Spinal cord (tissue), 10 donors: Measurements from ENCODE around the gene TCAP. TPM values are rescaled to one million over a fixed set of nuclear protein-coding genes. Genes with fewer than 3 reads are reported as not detected.

Experiments used
- DNase-seq, 6 donors: peaks; one replicate each; pipeline versions ENCODE4 v3.0.0 to v3.0.0-alpha.2; 2013 to 2015; ENCODE audit warnings: low spot score in 6 of 6, low read depth in 4 of 6
- H3K27ac ChIP-seq: one replicate; pipeline ENCODE4 v1.5.1; 2013; ENCODE audit warnings: low read depth, low read length, control low read depth
- H3K27me3 ChIP-seq: one replicate; pipeline ENCODE4 v1.6.1; 2013; ENCODE audit warnings: low read length; ENCODE audit not compliant: control insufficient read depth, insufficient read depth
- H3K36me3 ChIP-seq: one replicate; pipeline ENCODE4 v1.6.1; 2013; ENCODE audit warnings: low read length; ENCODE audit not compliant: control insufficient read depth, insufficient read depth
- H3K4me1 ChIP-seq: one replicate; pipeline ENCODE4 v1.6.1; 2013; ENCODE audit warnings: low read length; ENCODE audit not compliant: control insufficient read depth, insufficient read depth
- H3K4me3 ChIP-seq: one replicate; pipeline ENCODE4 v1.5.1; 2013; ENCODE audit warnings: low read depth, low read length, control low read depth
- H3K9me3 ChIP-seq: one replicate; pipeline ENCODE4 v1.6.1; 2013; ENCODE audit warnings: low read length; ENCODE audit not compliant: control insufficient read depth, insufficient read depth
- WGBS: methylation state at CpG from one replicate; pipeline ENCODE4 v1.1.5; 2013; ENCODE audit warnings: missing lambda C conversion rate; ENCODE audit not compliant: insufficient coverage; 5-methylcytosine and 5-hydroxymethylcytosine counted together
- polyA plus RNA-seq, 2 donors: library from polyadenylated mRNA; unstranded; fragments of 120-200 nt; gene quantifications; one replicate each; pipeline ENCODE4 v1.2.1, GENCODE V29; 2013; ENCODE audit not compliant: insufficient read length in 2 of 2
- total RNA-seq, 2 donors: library from RNA; depleted of rRNA in 1 of 2; stranded (reverse); fragments of 120-200 nt in 1 of 2; fragments of >200 nt in 1 of 2; gene quantifications; one replicate each; pipeline versions ENCODE4 v1.2.3 to v1.2.4, GENCODE V29; 2013 to 2014
- donor health status: healthy.

TCAP gene
- total and polyA plus RNA-seq, 4 donors, result 0.30 to 6.0 (median 3.3) TPM

DNA sequence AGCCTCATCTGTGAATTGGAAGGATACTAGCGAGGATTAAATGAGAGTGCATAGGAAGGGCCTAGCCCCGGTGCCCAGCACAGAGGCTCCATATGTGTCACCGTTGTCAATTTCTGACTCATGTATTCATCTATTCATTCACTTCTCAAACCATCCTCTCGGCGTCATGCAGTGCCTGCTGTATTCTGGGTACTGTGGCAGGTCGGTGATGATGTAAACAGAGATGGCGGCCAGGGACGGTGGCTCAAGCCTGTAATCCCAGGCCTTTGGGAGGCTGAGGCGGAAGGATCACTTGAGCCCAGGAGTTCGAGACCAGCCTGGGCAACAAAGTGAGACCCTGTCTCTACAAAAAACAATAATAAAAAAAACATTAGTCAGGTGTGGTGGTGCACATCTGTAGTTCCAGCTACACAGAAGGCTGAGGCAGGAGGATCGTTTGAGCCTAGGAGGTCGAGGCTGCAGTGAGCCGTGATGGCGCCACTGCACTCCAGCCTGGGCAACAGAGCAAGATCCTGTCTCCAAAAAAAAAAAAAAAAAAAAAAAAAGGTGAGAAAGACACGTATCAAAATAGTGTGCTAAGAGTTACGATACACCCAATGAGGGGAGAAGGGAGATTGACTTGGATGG lies 42.7 kb upstream of the TCAP start:
- Histone ChIP-seq H3K4me3 (no peak overlapping the region), H3K4me1 (peaks cover 59% of the 10 kb centered on the region)
- 71% methylated on average over 6 of the region's 16 CpGs for WGBS

DNA sequence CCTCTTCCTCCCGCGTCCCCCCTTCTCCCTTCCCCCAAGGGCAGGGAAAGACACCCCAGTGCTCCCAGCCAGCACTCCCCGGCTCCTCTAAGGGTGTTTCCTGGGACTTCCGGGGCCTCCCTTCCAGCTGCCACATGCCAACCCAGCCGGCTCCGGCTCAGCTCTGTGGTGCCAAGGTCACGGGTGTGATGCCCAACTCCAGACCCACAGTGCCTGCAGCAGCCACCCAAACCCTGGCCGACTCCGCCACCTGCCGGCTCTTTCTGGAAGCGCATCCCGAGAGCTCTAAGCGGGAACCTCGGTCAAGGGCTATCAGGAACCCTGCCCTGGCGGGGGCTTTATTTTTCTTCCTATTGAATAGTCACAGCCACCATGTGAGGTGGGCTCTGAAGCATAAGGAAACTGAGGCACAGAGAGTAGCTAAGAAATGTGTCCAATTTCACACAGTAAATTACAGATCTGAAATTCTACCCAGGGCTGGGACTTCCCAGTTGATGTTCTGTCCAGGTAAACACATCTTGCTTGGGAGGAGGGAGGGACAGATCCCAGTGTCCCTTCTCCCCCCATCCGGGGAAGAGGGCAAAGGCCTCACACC lies 41.7 kb upstream of the TCAP start:
- H3K4me1 ChIP-seq, result peaks cover 64% of the 10 kb centered on the region
- peak in 4 of 6 donors; percentile 64 to 92 (median 79) for DNase-seq
- no peak overlapping the region for H3K4me3 ChIP-seq
- no peak overlapping the region for H3K27ac ChIP-seq
- WGBS, result 6% methylated on average over 7 of the region's 16 CpGs
- no peaks in the 10 kb centered on the region for H3K36me3 ChIP-seq
- H3K27me3 ChIP-seq, result peaks cover 32% of the 10 kb centered on the region
- H3K9me3 ChIP-seq, result no peaks in the 10 kb centered on the region

More for the DNA sequence above, 42.7 kb upstream of the TCAP start:
- H3K27me3 ChIP-seq, result peaks cover 25% of the 10 kb centered on the region
- H3K36me3 ChIP-seq, result no peaks in the 10 kb centered on the region
- H3K9me3 ChIP-seq, result no peaks in the 10 kb centered on the region
- no peak overlapping the region for H3K27ac ChIP-seq
- DNase-seq, result no peak

DNA sequence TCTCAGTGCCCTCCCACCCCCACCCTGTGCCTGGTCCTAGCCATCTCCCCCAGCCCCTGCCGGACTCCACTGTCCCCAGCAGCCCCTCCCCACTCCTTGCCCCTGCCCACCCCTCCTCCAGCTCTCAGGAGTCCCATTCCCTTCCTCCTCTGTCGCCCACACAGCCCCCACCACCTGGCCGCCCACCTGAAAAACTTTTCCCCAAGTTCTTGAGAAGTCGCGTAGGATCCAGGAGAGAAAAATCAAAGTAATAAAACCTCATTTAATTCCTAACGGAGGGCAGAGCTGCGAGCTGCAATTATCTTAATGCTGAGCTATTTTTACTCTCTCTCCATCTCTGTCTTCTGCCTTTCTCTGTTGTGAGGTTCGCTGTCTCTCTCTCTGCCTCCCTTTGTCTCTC lies 40.8 kb upstream of the TCAP start:
- 56% methylated on average over 7 of the region's 8 CpGs for WGBS
- Histone ChIP-seq H3K27ac (no peak overlapping the region), H3K4me1 (peaks cover 64% of the 10 kb centered on the region), H3K27me3 (peaks cover 32% of the 10 kb centered on the region), H3K4me3 (no peak overlapping the region), H3K36me3 (no peaks in the 10 kb centered on the region), H3K9me3 (no peaks in the 10 kb centered on the region)
- no peak for DNase-seq

DNA sequence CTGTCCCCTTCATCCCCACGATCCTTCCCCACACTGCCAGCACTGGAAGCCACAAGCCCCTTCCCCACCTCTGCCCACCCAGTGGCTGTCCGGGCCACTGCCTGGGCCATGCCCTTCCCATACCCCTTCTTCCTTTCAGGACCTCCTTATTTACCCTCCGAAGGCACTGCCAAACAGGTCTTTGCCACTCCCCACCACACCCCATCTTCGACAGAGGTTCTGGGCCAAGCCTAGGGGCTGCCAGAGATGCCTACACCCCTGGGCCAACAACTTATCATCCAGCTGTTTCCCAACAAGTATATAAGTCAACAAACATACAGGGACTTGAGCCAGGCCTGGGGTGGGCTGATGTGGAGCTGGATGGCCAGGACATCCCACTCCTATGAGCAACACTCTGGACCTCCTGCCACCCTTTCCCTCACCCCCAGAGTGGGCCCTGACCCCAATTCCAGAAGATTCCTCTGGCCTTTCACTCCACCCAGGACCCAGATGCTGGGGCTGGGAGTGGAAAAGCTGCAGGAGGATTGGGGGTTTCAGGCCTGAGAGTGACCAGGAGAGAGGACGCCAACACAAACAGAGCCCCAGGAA lies 39.9 kb upstream of the TCAP start:
- Histone ChIP-seq H3K4me3 (no peak overlapping the region), H3K4me1 (peaks cover 69% of the 10 kb centered on the region), H3K9me3 (no peaks in the 10 kb centered on the region), H3K36me3 (peaks cover 4% of the 10 kb centered on the region), H3K27me3 (peaks cover 32% of the 10 kb centered on the region), H3K27ac (no peak overlapping the region)
- DNase-seq, result peak in 1 of 6 donors; percentile 65
- WGBS, result 67% methylated on average over 3 of the region's 5 CpGs

DNA sequence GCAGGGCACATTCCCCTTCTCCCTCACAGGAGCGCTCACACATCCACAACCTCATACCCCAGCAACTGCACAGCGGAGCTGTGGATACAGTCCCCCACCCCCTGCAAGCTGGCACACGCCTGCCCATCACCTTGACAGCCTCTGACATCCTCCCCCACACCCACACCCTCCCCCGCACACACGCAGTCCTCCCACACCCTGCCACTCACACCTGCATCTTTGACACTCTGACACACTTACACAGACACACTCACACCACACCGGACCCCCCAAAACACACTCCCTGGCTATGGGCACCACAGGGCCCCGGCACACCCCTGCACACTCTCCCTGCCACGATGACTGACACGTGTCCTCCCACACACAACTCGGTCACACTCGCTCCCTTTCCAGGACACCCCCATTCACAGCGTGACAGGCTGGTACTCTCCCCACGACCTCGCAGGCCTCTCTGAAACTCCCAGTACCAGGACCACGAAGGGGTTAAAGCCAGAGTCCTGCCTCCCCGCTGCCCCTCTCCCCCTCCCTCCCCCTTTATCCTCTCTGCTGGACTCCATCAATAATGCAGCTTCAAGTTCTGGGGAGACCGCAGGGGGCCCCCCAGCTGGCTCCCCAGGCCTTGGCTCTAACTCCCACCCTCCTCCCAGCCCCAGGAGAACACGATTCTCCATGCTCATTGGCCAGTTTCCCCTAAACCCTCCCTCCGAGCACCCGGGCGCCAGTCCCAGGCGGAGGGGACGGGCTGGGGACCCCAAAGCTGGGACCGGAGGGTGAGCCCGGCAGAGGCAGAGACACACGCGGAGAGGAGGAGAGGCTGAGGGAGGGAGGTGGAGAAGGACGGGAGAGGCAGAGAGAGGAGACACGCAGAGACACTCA lies 38.7 kb upstream of the TCAP start, which contains the start of gene PPP1R1B:
PPP1R1B (plus strand) TSS at position 782 of the 876 bp plus-strand sequence. CDS start 441 bp downstream, outside the sequence.
- Histone ChIP-seq H3K36me3 (peaks cover 5% of the 10 kb centered on the region), H3K9me3 (no peaks in the 10 kb centered on the region), H3K4me3 (peak within 1 kb of the TSS; percentile 51), H3K27me3 (peaks cover 32% of the 10 kb centered on the region), H3K4me1 (peaks cover 71% of the 10 kb centered on the region), H3K27ac (no peak within 1 kb of the TSS)
- 10% methylated on average over 29 of the region's 29 CpGs for WGBS
- DNase-seq, result peak in 2 of 6 donors; percentile 68 to 84

DNA sequence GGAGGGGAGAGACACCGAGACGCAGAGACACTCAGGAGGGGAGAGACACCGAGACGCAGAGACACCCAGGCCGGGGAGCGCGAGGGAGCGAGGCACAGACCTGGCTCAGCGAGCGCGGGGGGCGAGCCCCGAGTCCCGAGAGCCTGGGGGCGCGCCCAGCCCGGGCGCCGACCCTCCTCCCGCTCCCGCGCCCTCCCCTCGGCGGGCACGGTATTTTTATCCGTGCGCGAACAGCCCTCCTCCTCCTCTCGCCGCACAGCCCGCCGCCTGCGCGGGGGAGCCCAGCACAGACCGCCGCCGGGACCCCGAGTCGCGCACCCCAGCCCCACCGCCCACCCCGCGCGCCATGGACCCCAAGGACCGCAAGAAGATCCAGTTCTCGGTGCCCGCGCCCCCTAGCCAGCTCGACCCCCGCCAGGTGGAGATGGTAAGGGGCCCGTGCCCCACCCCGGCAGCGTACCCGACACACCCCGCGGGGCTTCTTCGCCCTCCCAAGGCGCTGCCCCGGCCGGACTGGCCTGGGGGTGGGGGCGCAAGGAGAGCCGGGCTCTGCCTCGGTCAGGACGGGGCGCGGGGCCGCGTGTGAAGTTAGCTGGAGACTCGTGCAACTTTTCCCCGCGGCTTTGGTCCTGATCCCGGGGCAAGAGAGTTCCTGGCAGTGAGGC lies 38.0 kb upstream of the TCAP start:
- under 1% methylated on average over 72 of the region's 72 CpGs for WGBS
- DNase-seq, result no peak
- Histone ChIP-seq H3K36me3 (peaks cover 8% of the 10 kb centered on the region), H3K27ac (no peak overlapping the region), H3K27me3 (peaks cover 32% of the 10 kb centered on the region), H3K4me1 (peaks cover 71% of the 10 kb centered on the region), H3K9me3 (no peaks in the 10 kb centered on the region), H3K4me3 (peak overlapping the region; percentile 51)

DNA sequence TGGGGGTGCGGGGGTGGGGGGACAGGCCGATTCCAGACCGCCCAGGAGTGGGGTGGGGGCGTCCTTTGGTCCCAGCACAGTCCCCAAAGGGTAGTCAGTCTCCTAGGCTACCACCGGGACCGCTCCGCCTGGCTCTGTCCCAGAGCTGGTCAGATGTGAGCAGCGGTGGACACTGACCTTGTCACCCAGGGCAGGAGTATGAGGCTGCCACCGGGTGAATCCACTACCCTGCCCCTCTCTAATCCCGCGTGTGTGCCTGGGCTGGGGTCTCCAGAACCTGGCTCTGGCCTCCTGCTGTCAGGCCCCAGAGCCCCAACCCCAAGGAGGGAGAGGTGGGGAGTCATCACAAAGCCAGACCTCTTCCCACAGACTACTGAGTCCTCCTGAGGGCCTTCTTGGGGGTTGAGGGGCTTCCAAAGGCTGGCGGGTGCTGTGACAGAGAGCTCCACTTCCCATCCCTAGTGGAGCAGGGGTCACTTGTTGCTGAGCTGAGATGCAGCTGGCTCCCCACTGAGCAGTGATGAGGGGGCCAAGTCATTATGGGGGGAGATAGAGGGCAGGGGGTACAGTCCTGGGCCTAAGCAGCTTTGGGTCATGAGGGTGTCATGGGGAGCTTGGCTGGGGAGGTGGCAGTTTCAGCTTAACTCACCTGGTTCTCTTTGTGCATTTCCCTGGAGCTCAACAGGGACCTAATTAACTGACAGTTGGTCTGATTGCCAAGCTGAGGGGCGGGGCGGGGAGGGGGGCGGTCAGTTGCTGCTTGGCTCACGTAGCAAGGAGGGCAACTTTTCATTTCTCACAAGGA lies 37.2 kb upstream of the TCAP start:
- Histone ChIP-seq H3K27me3 (peaks cover 32% of the 10 kb centered on the region), H3K9me3 (no peaks in the 10 kb centered on the region), H3K4me3 (peak overlapping the region; percentile 51), H3K4me1 (peaks cover 76% of the 10 kb centered on the region), H3K36me3 (peaks cover 8% of the 10 kb centered on the region), H3K27ac (no peak overlapping the region)
- no peak for DNase-seq
- WGBS, result 15% methylated on average over 12 of the region's 16 CpGs

DNA sequence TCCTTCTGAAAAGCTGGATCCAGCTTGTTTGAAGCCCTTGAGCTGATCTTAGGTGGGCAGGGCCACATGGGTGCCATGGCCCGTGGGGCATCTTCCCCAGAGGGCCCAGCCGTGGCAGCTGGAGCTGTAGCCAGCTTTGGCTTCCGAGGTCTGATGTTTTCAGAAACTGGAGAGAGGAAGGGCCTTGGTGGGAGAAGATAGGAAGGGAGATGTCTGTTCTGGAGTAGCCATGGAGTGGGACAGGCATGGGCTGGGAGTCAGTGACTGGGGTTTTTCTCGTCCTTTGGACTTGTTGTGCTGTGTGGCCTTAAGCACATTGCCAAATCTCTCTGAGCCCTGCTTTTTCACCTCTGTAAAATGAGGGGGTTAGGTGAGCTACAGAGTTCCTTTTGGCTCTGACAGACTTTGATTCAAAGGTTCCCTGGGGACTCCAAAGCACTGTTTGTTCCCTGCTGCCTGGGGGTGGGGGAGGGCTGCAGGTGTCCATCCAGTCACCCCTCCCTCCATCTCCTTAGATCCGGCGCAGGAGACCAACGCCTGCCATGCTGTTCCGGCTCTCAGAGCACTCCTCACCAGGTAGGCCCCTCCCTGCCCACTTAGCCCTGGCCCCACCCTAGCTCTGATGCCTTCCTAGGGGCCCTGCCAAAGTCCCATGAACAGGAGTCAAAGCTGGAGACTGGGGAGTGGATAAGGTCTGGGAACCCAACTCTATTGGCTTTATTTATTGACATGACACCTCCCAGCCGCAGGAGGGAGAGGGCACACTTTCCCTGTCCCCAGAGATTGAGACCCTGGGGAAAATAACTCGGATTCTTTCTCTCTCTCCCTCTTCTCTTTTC lies 36.3 kb upstream of the TCAP start:
- 50% methylated on average over 4 of the region's 10 CpGs for WGBS
- Histone ChIP-seq H3K9me3 (no peaks in the 10 kb centered on the region), H3K36me3 (peaks cover 8% of the 10 kb centered on the region), H3K4me3 (peak overlapping the region; percentile 51), H3K27me3 (peaks cover 32% of the 10 kb centered on the region), H3K4me1 (peaks cover 78% of the 10 kb centered on the region), H3K27ac (no peak overlapping the region)
- DNase-seq, result no peak
